NT2/D1 (cell line): ENCODE results near the gene EIF3F.

ENCODE experiments used
- SUZ12 ChIP-seq: IDR thresholded peaks from 2 replicates; pipeline ENCODE4 v1.6.1; 2011; ENCODE audit not compliant: insufficient read length, insufficient read depth; ENCODE audit errors: extremely low read depth
- YY1 ChIP-seq: IDR thresholded peaks from 2 replicates; pipeline ENCODE4 v1.6.1; 2011; ENCODE audit not compliant: insufficient read length, insufficient read depth

DNA sequence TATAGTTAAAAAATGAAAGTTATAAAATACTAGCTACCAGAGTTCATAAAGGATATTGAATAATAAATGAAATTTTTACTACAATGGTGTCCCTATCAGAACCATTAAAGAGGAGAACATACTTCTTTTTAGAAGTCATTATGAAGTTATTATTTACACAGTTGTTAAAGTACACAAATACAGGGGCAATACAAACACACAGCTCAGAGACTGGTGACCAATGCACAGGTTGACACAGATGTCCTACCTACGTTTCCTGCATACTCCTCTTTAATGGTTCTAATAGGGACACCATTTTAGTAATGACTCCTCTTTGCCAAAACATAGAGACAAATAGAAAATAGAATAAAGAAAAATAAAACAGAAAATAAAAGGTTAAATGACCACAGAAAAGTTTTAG, 31.9 kb upstream of the EIF3F start:
- TF ChIP-seq SUZ12 (no peak), YY1 (no peak)
